PC-3 (cell line): ENCODE measurements around the gene PGAM2. TPM values are rescaled to one million over a fixed set of nuclear protein-coding genes. Genes with fewer than 3 reads are reported as not detected.

ENCODE experiments used
- ATAC-seq: fragments of 200-7000 bp; cut with Tn5 transposase; 2 replicates; pipeline ENCODE4 v1.9.1; 2020; ENCODE audit warnings: mild to moderate bottlenecking, moderate library complexity
- BruUV-seq: library from RNA; stranded (reverse); fragments of 400-500 nt; replicated peaks from 2 replicates; lab custom pipeline; 2021; lab: Mats Ljungman, UMichigan
- CTCF ChIA-PET: fragments of 300-600 bp; sonication (Branson Sonifier 250); formaldehyde crosslinking; loops from one replicate; lab custom pipeline; 2022; ENCODE audit warnings: antibody characterized with exemption; lab: Charles Lee
- POLR2A ChIA-PET: fragments of 300-600 bp; sonication (Branson Sonifier 250); formaldehyde crosslinking; loops from one replicate; lab custom pipeline; 2022; ENCODE audit warnings: antibody characterized with exemption; ENCODE audit not compliant: unreplicated experiment; lab: Charles Lee
- DNase-seq: peaks from one replicate; pipeline ENCODE4 v3.0.0-alpha.2; 2015
- H2AFZ ChIP-seq: fragments of 300-600 bp; sonication (generic); 2 replicates; pipeline ENCODE4 v1.6.0; 2016; ENCODE audit warnings: antibody characterized with exemption, low read length
- H3F3A ChIP-seq: fragments of 300-600 bp; sonication (generic); one replicate; pipeline ENCODE4 v1.6.0; 2017; ENCODE audit warnings: antibody characterized with exemption, low read length, control low read depth, mild to moderate bottlenecking; ENCODE audit not compliant: unreplicated experiment
- H3K27ac ChIP-seq: fragments of 300-600 bp; sonication (generic); 2 replicates; pipeline ENCODE4 v1.5.1; 2016; ENCODE audit warnings: mild to moderate bottlenecking, low read length
- H3K27me3 ChIP-seq: fragments of 300-600 bp; sonication (generic); 2 replicates; pipeline ENCODE4 v1.6.1; 2016; ENCODE audit warnings: low read length, mixed read lengths
- H3K36me3 ChIP-seq: fragments of 300-600 bp; sonication (generic); 2 replicates; pipeline ENCODE4 v1.6.1; 2016; ENCODE audit warnings: low read depth, mixed run types, low read length, mixed read lengths
- H3K4me1 ChIP-seq: fragments of 300-600 bp; sonication (generic); 2 replicates; pipeline ENCODE4 v1.5.1; 2016; ENCODE audit warnings: low read length; ENCODE audit not compliant: insufficient read depth
- H3K4me2 ChIP-seq: fragments of 300-600 bp; sonication (generic); 2 replicates; pipeline ENCODE4 v1.6.0; 2016; ENCODE audit warnings: low read length
- H3K4me3 ChIP-seq: fragments of 300-600 bp; sonication (generic); 2 replicates; pipeline ENCODE4 v1.5.1; 2016; ENCODE audit warnings: mild to moderate bottlenecking, low read length, mixed read lengths
- H3K79me2 ChIP-seq: fragments of 300-600 bp; sonication (generic); 2 replicates; pipeline ENCODE4 v1.6.1; 2017; ENCODE audit warnings: low read length, mixed read lengths
- H3K9ac ChIP-seq: fragments of 300-600 bp; sonication (generic); 2 replicates; pipeline ENCODE4 v1.6.0; 2016; ENCODE audit warnings: mild to moderate bottlenecking, low read length
- H3K9me2 ChIP-seq: fragments of 300-600 bp; sonication (generic); replicated peaks from 2 replicates; pipeline ENCODE4 v1.6.1; 2016; ENCODE audit warnings: mixed run types, low read length, mixed read lengths
- H3K9me3 ChIP-seq: fragments of 300-600 bp; sonication (generic); 2 replicates; pipeline ENCODE4 v1.6.1; 2016; ENCODE audit warnings: low read length, mixed read lengths
- H4K20me1 ChIP-seq: fragments of 300-600 bp; sonication (generic); 2 replicates; pipeline ENCODE4 v1.6.1; 2016; ENCODE audit warnings: low read length, mixed read lengths
- EZH2 ChIP-seq: fragments of 300-600 bp; sonication (generic); IDR thresholded peaks from one replicate; pipeline ENCODE4 v1.6.1; 2017; ENCODE audit warnings: antibody characterized with exemption, mild to moderate bottlenecking, low read length; ENCODE audit not compliant: unreplicated experiment
- EZH2phosphoT487 ChIP-seq: fragments of 300-600 bp; sonication (generic); IDR thresholded peaks from 2 replicates; pipeline ENCODE4 v1.6.1; 2018; ENCODE audit warnings: mild to moderate bottlenecking, antibody characterized with exemption, low read length, borderline replicate concordance
- intact Hi-C: fragments of 100-400 bp; cut with micrococcal nuclease; formaldehyde crosslinking; loops from 2 replicates; pipeline ENCODE4 v1.9.0; 2023
- total RNA-seq: library from RNA; depleted of rRNA; stranded (reverse); fragments of >200 nt; gene quantifications from 2 replicates; pipeline ENCODE4 v1.2.3, GENCODE V29; 2014
- TF ChIP-seq, protein P1 (sequence below): fragments of 300-600 bp; sonication (generic); conservative IDR thresholded peaks from 2 replicates; pipeline ENCODE4 v1.5.1; 2017; ENCODE audit warnings: antibody characterized with exemption, low read depth, mild to moderate bottlenecking, low read length

Gene PGAM2
- total RNA-seq, 1 experiment from 2014 or later: 0.95 TPM

DNA sequence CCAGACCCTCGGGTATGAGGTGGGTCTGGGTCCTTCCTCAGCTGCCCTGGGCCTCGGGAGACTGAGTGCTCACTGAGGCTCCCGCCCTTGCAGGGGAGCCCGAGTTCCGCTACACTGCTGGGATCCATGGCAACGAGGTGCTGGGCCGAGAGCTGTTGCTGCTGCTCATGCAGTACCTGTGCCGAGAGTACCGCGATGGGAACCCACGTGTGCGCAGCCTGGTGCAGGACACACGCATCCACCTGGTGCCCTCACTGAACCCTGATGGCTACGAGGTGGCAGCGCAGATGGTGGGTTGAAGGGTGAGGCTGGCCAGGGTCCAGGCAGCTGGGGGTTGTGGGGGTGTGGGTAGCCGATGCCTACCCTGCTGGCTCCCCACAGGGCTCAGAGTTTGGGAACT, 46.4 kb upstream of the PGAM2 start:
- POLR2A ChIA-PET: no interaction called here
- Histone ChIP-seq H3K27me3 (no peaks in the 10 kb centered on the region), H3K27ac (no peak overlapping the region), H3K79me2 (no peaks in the 10 kb centered on the region), H3K4me2 (no peak overlapping the region), H3F3A (no peaks in the 10 kb centered on the region), H3K4me3 (no peak overlapping the region), H3K9me2 (no peaks in the 10 kb centered on the region), H3K9me3 (no peaks in the 10 kb centered on the region), H3K36me3 (peaks cover 4% of the 10 kb centered on the region; the same call in 1 of the 2 replicates), H3K9ac (no peak overlapping the region), H4K20me1 (no peaks in the 10 kb centered on the region), H2AFZ (no peak overlapping the region), H3K4me1 (no peaks in the 10 kb centered on the region)
- TF ChIP-seq EZH2: no peak
- TF ChIP-seq, protein P1, sequence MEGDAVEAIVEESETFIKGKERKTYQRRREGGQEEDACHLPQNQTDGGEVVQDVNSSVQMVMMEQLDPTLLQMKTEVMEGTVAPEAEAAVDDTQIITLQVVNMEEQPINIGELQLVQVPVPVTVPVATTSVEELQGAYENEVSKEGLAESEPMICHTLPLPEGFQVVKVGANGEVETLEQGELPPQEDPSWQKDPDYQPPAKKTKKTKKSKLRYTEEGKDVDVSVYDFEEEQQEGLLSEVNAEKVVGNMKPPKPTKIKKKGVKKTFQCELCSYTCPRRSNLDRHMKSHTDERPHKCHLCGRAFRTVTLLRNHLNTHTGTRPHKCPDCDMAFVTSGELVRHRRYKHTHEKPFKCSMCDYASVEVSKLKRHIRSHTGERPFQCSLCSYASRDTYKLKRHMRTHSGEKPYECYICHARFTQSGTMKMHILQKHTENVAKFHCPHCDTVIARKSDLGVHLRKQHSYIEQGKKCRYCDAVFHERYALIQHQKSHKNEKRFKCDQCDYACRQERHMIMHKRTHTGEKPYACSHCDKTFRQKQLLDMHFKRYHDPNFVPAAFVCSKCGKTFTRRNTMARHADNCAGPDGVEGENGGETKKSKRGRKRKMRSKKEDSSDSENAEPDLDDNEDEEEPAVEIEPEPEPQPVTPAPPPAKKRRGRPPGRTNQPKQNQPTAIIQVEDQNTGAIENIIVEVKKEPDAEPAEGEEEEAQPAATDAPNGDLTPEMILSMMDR: no peak
- no peak for TF ChIP-seq EZH2phosphoT487
- BruUV-seq: no TSS peak
- CTCF ChIA-PET: no interaction called here
- DNase-seq: no peak
- peak; percentile 7; the same call in 1 of the 2 replicates for ATAC-seq
- intact Hi-C loops: no loop called here

DNA sequence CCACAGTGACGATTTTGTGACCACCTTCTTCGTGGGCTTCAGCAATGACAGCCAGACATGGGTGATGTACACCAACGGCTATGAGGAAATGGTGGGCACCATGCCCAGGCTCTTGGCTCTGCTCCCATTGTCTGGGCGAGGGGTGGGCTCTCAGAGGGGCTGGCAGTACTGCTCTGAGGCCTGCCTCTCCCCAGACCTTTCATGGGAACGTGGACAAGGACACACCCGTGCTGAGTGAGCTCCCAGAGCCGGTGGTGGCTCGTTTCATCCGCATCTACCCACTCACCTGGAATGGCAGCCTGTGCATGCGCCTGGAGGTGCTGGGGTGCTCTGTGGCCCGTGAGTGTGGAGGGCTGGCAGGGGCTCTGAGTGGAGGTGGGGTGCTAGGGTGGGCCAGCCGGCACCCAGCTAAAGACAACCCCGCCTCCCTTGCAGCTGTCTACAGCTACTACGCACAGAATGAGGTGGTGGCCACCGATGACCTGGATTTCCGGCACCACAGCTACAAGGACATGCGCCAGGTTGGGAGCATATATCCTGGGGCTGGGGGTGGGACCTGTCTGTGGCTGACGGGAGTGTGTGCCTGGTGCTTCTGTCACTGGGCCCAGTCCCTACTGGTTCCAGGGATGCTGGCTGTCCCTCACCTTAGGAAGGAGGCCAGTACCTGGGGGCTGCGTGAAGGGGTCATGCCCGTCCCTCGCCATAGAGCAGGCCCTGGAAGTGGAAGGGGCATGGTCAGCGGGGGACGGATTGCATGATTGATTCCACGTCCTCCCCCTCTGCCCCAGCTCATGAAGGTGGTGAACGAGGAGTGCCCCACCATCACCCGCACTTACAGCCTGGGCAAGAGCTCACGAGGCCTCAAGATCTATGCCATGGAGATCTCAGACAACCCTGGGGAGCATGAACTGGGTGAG, 45.6 kb upstream of the PGAM2 start:
- no peaks in the 10 kb centered on the region for H3K4me1 ChIP-seq

More for the DNA sequence above, 45.6 kb upstream of the PGAM2 start:
- TF ChIP-seq EZH2 (no peak), EZH2phosphoT487 (no peak)
- TF ChIP-seq, protein P1: no peak
- Histone ChIP-seq H3K79me2 (no peaks in the 10 kb centered on the region), H3K9me3 (no peaks in the 10 kb centered on the region), H4K20me1 (no peaks in the 10 kb centered on the region), H3K27ac (no peak overlapping the region), H3K27me3 (no peaks in the 10 kb centered on the region), H3F3A (no peaks in the 10 kb centered on the region), H3K4me2 (no peak overlapping the region), H3K36me3 (peaks cover 4% of the 10 kb centered on the region; the same call in 1 of the 2 replicates), H2AFZ (no peak overlapping the region), H3K9me2 (no peaks in the 10 kb centered on the region), H3K9ac (no peak overlapping the region), H3K4me3 (no peak overlapping the region)
- no peak for DNase-seq
- no TSS peak for BruUV-seq
- intact Hi-C loops: no loop called here
- no peak for ATAC-seq
- POLR2A ChIA-PET: no interaction called here
- CTCF ChIA-PET: no interaction called here
